ENCODE data around the gene DYNLL2. TPM values are rescaled to one million over a fixed set of nuclear protein-coding genes. Genes with fewer than 3 reads are reported as not detected.
"Not testable (repeated sequence)": the region's sequence is repeated elsewhere in the genome, so short reads cannot be mapped to it uniquely, and the experiment has no call there.

Gene DYNLL2
- polyA plus RNA-seq (ENCODE audit: insufficient read length in 10 of 10): 10 to 100 TPM; 33.2 to 48.9 (median 41.1) TPM
- long read RNA-seq, donor 1, full-length matches to known transcripts: 4 of 4 reads
- long read RNA-seq, donor 1, partial matches to known transcripts: 0 of 4 reads
- long read RNA-seq, donor 1, other reads (novel, unspliced or antisense): 0 of 4 reads
- long read RNA-seq, donor 2, full-length matches to known transcripts: 7 of 7 reads
- long read RNA-seq, donor 2, partial matches to known transcripts: 0 of 7 reads
- long read RNA-seq, donor 2, other reads (novel, unspliced or antisense): 0 of 7 reads
- long read RNA-seq, donor 3: 0 reads
- long read RNA-seq, donor 4, full-length matches to known transcripts: 2 of 2 reads
- long read RNA-seq, donor 4, partial matches to known transcripts: 0 of 2 reads
- long read RNA-seq, donor 4, other reads (novel, unspliced or antisense): 0 of 2 reads
- long read RNA-seq, donor 5, full-length matches to known transcripts: 19 of 19 reads
- long read RNA-seq, donor 5, partial matches to known transcripts: 0 of 19 reads
- long read RNA-seq, donor 5, other reads (novel, unspliced or antisense): 0 of 19 reads
- long read RNA-seq, donor 6, full-length matches to known transcripts: 12 of 12 reads
- long read RNA-seq, donor 6, partial matches to known transcripts: 0 of 12 reads
- long read RNA-seq, donor 6, other reads (novel, unspliced or antisense): 0 of 12 reads
- long read RNA-seq, donor 7, full-length matches to known transcripts: 3 of 3 reads
- long read RNA-seq, donor 7, partial matches to known transcripts: 0 of 3 reads
- long read RNA-seq, donor 7, other reads (novel, unspliced or antisense): 0 of 3 reads
- long read RNA-seq, donor 8, full-length matches to known transcripts: 6 of 6 reads
- long read RNA-seq, donor 8, partial matches to known transcripts: 0 of 6 reads
- long read RNA-seq, donor 8, other reads (novel, unspliced or antisense): 0 of 6 reads
- long read RNA-seq, donor 9: 0 reads

GRCh38 chr17:58082870-58083490 lies at the start of gene DYNLL2:
Gene DYNLL2 (plus strand): TSS chr17:58083419. CDS start chr17:58087091, 3,672 bp downstream.
- peak; percentile 93 to 95 (median 93) for DNase-seq

GRCh38 chr17:58039975-58040374 lies 43.2 kb upstream of the DYNLL2 start:
- DNase-seq: no peak

- DNase-seq: no peak
Observed at GRCh38 chr17:58040386-58040785, 42.8 kb upstream of the DYNLL2 start.

- no peak for DNase-seq
Observed at GRCh38 chr17:58041161-58041560, 42.1 kb upstream of the DYNLL2 start.

- DNase-seq: no peak
Observed at GRCh38 chr17:58043221-58044181, 39.7 kb upstream of the DYNLL2 start.

GRCh38 chr17:58044256-58044655 lies 39.0 kb upstream of the DYNLL2 start:
- not testable (repeated sequence) for DNase-seq

GRCh38 chr17:58046239-58047094 lies 36.8 kb upstream of the DYNLL2 start:
- DNase-seq: no peak

- DNase-seq: no peak
Observed at GRCh38 chr17:58047376-58048150, 35.7 kb upstream of the DYNLL2 start.

GRCh38 chr17:58049533-58049932 lies 33.7 kb upstream of the DYNLL2 start:
- DNase-seq: no peak

- DNase-seq: no peak
Observed at GRCh38 chr17:58050966-58051365, 32.3 kb upstream of the DYNLL2 start.

- no peak for DNase-seq
Observed at GRCh38 chr17:58051468-58051867, 31.8 kb upstream of the DYNLL2 start.

GRCh38 chr17:58052407-58052806 lies 30.8 kb upstream of the DYNLL2 start:
- DNase-seq: no peak

- DNase-seq: no peak
Observed at GRCh38 chr17:58052945-58053715, 30.1 kb upstream of the DYNLL2 start.

- DNase-seq: no peak
Observed at GRCh38 chr17:58054641-58055040, 28.6 kb upstream of the DYNLL2 start.

GRCh38 chr17:58056476-58056875 lies 26.7 kb upstream of the DYNLL2 start:
- DNase-seq: no peak

- DNase-seq: peak; percentile 25 to 52 (median 33)
Observed at GRCh38 chr17:58059141-58059540, 24.1 kb upstream of the DYNLL2 start.

- DNase-seq: peak; percentile 33 to 62 (median 48)
Observed at GRCh38 chr17:58060596-58061191, 22.5 kb upstream of the DYNLL2 start.

GRCh38 chr17:58061672-58062071 lies 21.5 kb upstream of the DYNLL2 start:
- no peak for DNase-seq

Measured in muscle of back (tissue), 13 donors.